Neuronal stem cell (in vitro differentiated cells): ENCODE measurements around the gene JAK2.

Source experiments
- DNase-seq: peaks from one replicate; pipeline ENCODE4 v3.0.0-alpha.2; 2013; ENCODE audit warnings: low spot score
- H2AFZ ChIP-seq: one replicate; pipeline ENCODE4 v1.6.1; 2013; ENCODE audit warnings: mild to moderate bottlenecking, low read length, inconsistent platforms
- H2AK5ac ChIP-seq: 2 replicates; pipeline ENCODE4 v1.6.1; 2013; ENCODE audit warnings: low read depth, mild to moderate bottlenecking, inconsistent platforms, low read length, moderate library complexity, mixed read lengths
- H2BK120ac ChIP-seq: 2 replicates; pipeline ENCODE4 v1.6.1; 2013; ENCODE audit warnings: low read depth, mild to moderate bottlenecking, inconsistent platforms, low read length, moderate library complexity, mixed read lengths
- H2BK12ac ChIP-seq: one replicate; pipeline ENCODE4 v1.6.1; 2013; ENCODE audit warnings: low read length, inconsistent platforms
- H2BK15ac ChIP-seq: 2 replicates; pipeline ENCODE4 v1.6.1; 2013; ENCODE audit warnings: mild to moderate bottlenecking, low read length, inconsistent platforms, mixed read lengths
- H2BK5ac ChIP-seq: one replicate; pipeline ENCODE4 v1.6.1; 2013; ENCODE audit warnings: inconsistent platforms, mild to moderate bottlenecking, low read length, moderate library complexity
- H3K14ac ChIP-seq: one replicate; pipeline ENCODE4 v1.6.1; 2013; ENCODE audit warnings: low read length, inconsistent platforms
- H3K18ac ChIP-seq: 2 replicates; pipeline ENCODE4 v1.6.1; 2013; ENCODE audit warnings: low read length, inconsistent platforms
- H3K23ac ChIP-seq: 2 replicates; pipeline ENCODE4 v1.6.1; 2013; ENCODE audit warnings: low read depth, mild to moderate bottlenecking, mixed read lengths, low read length, inconsistent platforms; ENCODE audit not compliant: poor library complexity
- H3K27ac ChIP-seq: replicated peaks from 3 replicates; pipeline ENCODE4 v1.5.1; 2013; ENCODE audit warnings: low read length, inconsistent platforms
- H3K27me3 ChIP-seq, 3 experiments: 2 replicates each; pipeline ENCODE4 v1.6.1; 2013; ENCODE audit warnings: low read length in 3 of 3, mild to moderate bottlenecking in 2 of 3, inconsistent platforms in 1 of 3, low read depth in 1 of 3, mixed read lengths in 1 of 3, moderate library complexity in 1 of 3; ENCODE audit not compliant: control insufficient read depth in 3 of 3, insufficient read depth in 3 of 3
- H3K36me3 ChIP-seq, 2 donors: replicated peaks in 1 of 2; 2 replicates each; pipeline ENCODE4 v1.6.1; 2013; ENCODE audit warnings: low read length in 2 of 2; ENCODE audit not compliant: control insufficient read depth in 2 of 2, insufficient read depth in 2 of 2
- H3K4ac ChIP-seq: 2 replicates; pipeline ENCODE4 v1.6.1; 2013; ENCODE audit warnings: inconsistent platforms, mild to moderate bottlenecking, low read length, moderate library complexity
- H3K4me1 ChIP-seq, 2 donors: 1 replicate in 1 of 2; 2 replicates in 1 of 2; pipeline ENCODE4 v1.6.1; 2013; ENCODE audit warnings: low read length in 2 of 2, low read depth in 1 of 2; ENCODE audit not compliant: control insufficient read depth in 2 of 2, insufficient read depth in 1 of 2
- H3K4me2 ChIP-seq: one replicate; pipeline ENCODE4 v1.6.1; 2013; ENCODE audit warnings: mild to moderate bottlenecking, low read length, inconsistent platforms; ENCODE audit not compliant: insufficient read depth, poor library complexity, severe bottlenecking
- H3K4me3 ChIP-seq, 2 donors: 2 replicates each; pipeline ENCODE4 v1.5.1; 2013; ENCODE audit warnings: low read length in 2 of 2, mild to moderate bottlenecking in 2 of 2, inconsistent platforms in 1 of 2, moderate library complexity in 1 of 2
- H3K79me1 ChIP-seq: one replicate; pipeline ENCODE4 v1.6.1; 2013; ENCODE audit warnings: low read depth, mild to moderate bottlenecking, inconsistent platforms, low read length, moderate library complexity
- H3K9ac ChIP-seq: one replicate; pipeline ENCODE4 v1.6.1; 2013; ENCODE audit warnings: mild to moderate bottlenecking, low read depth, low read length, inconsistent platforms; ENCODE audit not compliant: poor library complexity
- H3K9me3 ChIP-seq, 2 donors: replicated peaks in 1 of 2; 2 replicates each; pipeline versions ENCODE3 to v1.6.1; 2013; ENCODE audit warnings: low read length in 2 of 2, mild to moderate bottlenecking in 2 of 2, inconsistent platforms in 1 of 2, low read depth in 1 of 2, mixed read lengths in 1 of 2, moderate library complexity in 1 of 2; ENCODE audit not compliant: control insufficient read depth in 2 of 2, insufficient read depth in 1 of 2
- H4K8ac ChIP-seq: one replicate; pipeline ENCODE4 v1.6.1; 2013; ENCODE audit warnings: low read depth, mild to moderate bottlenecking, inconsistent platforms, low read length, moderate library complexity
- H4K91ac ChIP-seq: one replicate; pipeline ENCODE4 v1.6.1; 2013; ENCODE audit warnings: low read length, low read depth, mild to moderate bottlenecking, inconsistent platforms; ENCODE audit not compliant: poor library complexity
- WGBS, 2 donors: extraction: QIAGEN DNeasy Blood & Tissue Kit; methylation state at CpG; one replicate each; pipeline ENCODE4 v1.1.7; 2013; ENCODE audit warnings: missing lambda C conversion rate in 2 of 2, mixed read lengths in 1 of 2; ENCODE audit not compliant: insufficient read length in 2 of 2, insufficient replicate concordance in 1 of 2; ENCODE audit errors: extremely low coverage in 2 of 2; 5-methylcytosine and 5-hydroxymethylcytosine counted together

Gene JAK2

DNA sequence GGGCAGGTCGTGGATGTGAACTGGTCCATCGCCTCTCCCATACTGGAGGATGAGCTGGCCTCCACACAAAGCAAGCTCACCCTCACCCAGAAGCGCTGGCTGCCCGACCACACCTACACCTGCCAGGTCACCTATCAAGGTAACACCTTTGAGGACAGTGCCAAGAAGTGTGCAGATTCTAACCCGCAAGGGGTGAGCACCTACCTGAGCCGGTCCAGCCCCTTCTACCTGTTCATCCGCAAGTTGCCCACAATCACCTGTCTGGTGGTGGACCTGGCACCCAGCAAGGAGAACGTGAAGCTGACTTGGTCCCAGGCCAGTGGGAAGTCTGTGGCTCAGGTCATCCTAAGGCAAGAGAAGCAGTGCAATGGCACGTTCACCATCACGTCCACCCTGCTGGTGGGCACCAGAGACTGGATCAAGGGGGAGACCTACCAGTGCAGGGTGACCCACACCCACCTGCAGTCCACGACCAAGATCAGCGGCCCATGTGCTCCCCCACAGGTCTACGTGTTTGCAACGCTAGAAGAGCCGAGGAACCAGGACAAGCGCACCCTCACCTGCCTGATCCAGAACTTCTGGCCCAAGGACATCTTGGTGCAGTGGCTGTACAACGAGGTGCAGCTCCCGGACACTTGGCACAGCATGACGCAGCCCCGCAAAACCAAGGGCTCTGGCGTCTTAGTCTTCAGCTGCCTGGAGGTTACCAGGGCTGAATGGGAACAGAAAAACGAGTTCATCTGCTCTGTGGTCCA lies 129.1 kb downstream of the JAK2 start:
- no peak overlapping the region for H3K27ac ChIP-seq
- peak overlapping the region in 1 of 2 donors; percentile 50 for H3K4me3 ChIP-seq
- no peak overlapping the region for H2AK5ac ChIP-seq
- no peak overlapping the region for H3K4ac ChIP-seq
- WGBS, 2 donors: no CpG with 5 or more reads among the region's 22 CpGs
- peak overlapping the region; percentile 21 for H3K9ac ChIP-seq
- no peaks in the 10 kb centered on the region for H3K27me3 ChIP-seq
- no peak overlapping the region for H2AFZ ChIP-seq
- peak overlapping the region; percentile 76 for H3K18ac ChIP-seq
- H2BK5ac ChIP-seq: peak overlapping the region; percentile 29
- no peak overlapping the region for H3K4me2 ChIP-seq
- H3K14ac ChIP-seq: no peak overlapping the region
- peak overlapping the region; percentile 85 for H3K23ac ChIP-seq
- peaks cover 0 to 12% of the 10 kb centered on the region in 2 donors for H3K36me3 ChIP-seq
- no peak overlapping the region for H2BK15ac ChIP-seq
- no peak overlapping the region for H2BK120ac ChIP-seq
- H3K4me1 ChIP-seq: no peaks in the 10 kb centered on the region
- no peak overlapping the region for H2BK12ac ChIP-seq
- no peak overlapping the region for H4K91ac ChIP-seq
- no peak overlapping the region for H4K8ac ChIP-seq
- H3K79me1 ChIP-seq: peaks cover 2% of the 10 kb centered on the region
- no peak for DNase-seq
- peaks cover 0 to 4% of the 10 kb centered on the region in 2 donors for H3K9me3 ChIP-seq

DNA sequence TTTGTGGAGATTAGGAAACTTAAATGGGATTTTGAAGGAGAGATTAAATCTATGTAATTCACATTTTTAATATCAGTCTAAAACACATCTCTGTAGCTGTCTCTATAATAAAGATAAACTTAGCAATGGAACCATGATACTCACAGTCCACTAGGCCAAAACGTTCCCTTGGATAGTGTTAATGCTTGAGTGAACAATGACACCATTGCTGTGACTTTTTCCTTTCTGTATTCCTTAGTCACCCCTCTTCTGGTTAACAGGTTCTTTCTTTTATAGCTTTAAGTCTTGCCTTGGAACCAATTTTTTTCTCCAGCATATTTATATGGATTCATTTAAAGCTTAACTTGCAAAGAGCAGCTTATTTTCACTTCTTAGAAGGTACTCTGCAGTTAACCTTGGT lies 137.0 kb downstream of the JAK2 start:
- no peak overlapping the region for H3K4me3 ChIP-seq
- H4K91ac ChIP-seq: no peak overlapping the region
- no peak overlapping the region for H2BK15ac ChIP-seq
- no CpG with 5 or more reads among the region's 1 CpG for WGBS, 2 donors
- H2AK5ac ChIP-seq: no peak overlapping the region
- H4K8ac ChIP-seq: no peak overlapping the region
- no peaks in the 10 kb centered on the region for H3K27me3 ChIP-seq
- no peak overlapping the region for H3K9ac ChIP-seq
- no peak overlapping the region for H2AFZ ChIP-seq
- H3K79me1 ChIP-seq: no peaks in the 10 kb centered on the region
- no peak overlapping the region for H3K4ac ChIP-seq
- peaks cover 0 to 1% of the 10 kb centered on the region in 2 donors for H3K4me1 ChIP-seq
- no peak overlapping the region for H3K27ac ChIP-seq
- no peak for DNase-seq
- peaks cover 0 to 2% of the 10 kb centered on the region in 2 donors for H3K9me3 ChIP-seq
- H3K4me2 ChIP-seq: no peak overlapping the region
- no peak overlapping the region for H2BK5ac ChIP-seq
- H3K36me3 ChIP-seq: peaks cover 0 to 7% of the 10 kb centered on the region in 2 donors
- H3K18ac ChIP-seq: no peak overlapping the region
- H2BK120ac ChIP-seq: no peak overlapping the region
- no peak overlapping the region for H3K23ac ChIP-seq
- H2BK12ac ChIP-seq: no peak overlapping the region
- H3K14ac ChIP-seq: no peak overlapping the region

DNA sequence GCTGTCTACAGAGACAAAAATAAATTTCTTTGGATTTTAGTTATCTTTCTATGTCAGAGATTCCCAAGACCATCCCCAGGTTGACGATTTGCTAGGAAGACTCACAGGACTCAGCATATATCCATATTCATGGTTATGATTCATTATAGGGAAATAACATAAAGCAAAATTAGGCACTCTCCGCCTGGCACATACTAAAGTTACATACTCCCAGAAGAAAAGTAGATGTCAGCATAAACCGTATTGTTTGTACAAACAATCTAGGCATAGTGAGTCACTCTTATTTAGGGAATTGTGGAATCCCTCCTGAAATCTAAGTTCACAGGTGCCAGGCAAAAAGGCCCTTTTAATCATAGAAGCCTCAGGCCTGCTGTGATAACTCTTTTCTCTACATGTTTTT lies 137.4 kb downstream of the JAK2 start:
- DNase-seq: no peak
- Histone ChIP-seq H2BK12ac (no peak overlapping the region), H3K18ac (no peak overlapping the region), H3K79me1 (no peaks in the 10 kb centered on the region), H2AFZ (no peak overlapping the region), H3K9ac (no peak overlapping the region), H4K8ac (no peak overlapping the region), H3K9me3 (peaks cover 0 to 2% of the 10 kb centered on the region in 2 donors), H3K27ac (no peak overlapping the region), H2BK15ac (no peak overlapping the region), H2BK120ac (no peak overlapping the region), H2AK5ac (no peak overlapping the region), H3K4me3 (no peak overlapping the region), H4K91ac (no peak overlapping the region), H3K4me1 (peaks cover 0 to 1% of the 10 kb centered on the region in 2 donors), H3K27me3 (no peaks in the 10 kb centered on the region), H3K4me2 (no peak overlapping the region), H2BK5ac (no peak overlapping the region), H3K14ac (no peak overlapping the region), H3K4ac (no peak overlapping the region), H3K23ac (no peak overlapping the region), H3K36me3 (peaks cover 0 to 7% of the 10 kb centered on the region in 2 donors)
- WGBS, 2 donors: no CpG with 5 or more reads among the region's 3 CpGs

DNA sequence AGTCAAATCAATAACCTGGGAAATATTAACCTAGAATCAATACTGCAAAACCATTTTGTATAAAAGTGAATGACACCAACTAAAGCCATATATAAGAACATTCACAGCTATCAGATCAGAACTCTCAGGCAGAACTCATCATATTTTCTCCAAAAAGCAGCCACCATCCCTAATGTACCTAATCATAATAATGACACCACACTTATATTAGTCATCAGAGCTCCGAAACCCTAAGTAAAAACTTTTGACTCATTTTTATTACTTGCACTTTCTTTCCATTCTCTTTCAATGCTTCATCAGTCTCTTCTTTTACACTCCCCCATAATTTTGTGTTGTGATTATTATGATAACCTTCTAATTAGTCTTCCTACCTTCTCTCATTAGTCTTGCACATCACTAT lies 155.1 kb downstream of the JAK2 start:
- no peak overlapping the region for H2BK12ac ChIP-seq
- no peak overlapping the region for H2BK15ac ChIP-seq
- no peak overlapping the region for H3K18ac ChIP-seq
- H3K4ac ChIP-seq: no peak overlapping the region
- no peak overlapping the region for H3K23ac ChIP-seq
- WGBS, 2 donors: no CpG with 5 or more reads among the region's 1 CpG
- H3K27me3 ChIP-seq: no peaks in the 10 kb centered on the region
- H3K9ac ChIP-seq: no peak overlapping the region
- no peak overlapping the region for H3K4me3 ChIP-seq
- H3K4me1 ChIP-seq: no peaks in the 10 kb centered on the region
- H4K8ac ChIP-seq: no peak overlapping the region
- no peaks in the 10 kb centered on the region for H3K79me1 ChIP-seq
- H3K27ac ChIP-seq: no peak overlapping the region
- no peak overlapping the region for H2BK120ac ChIP-seq
- no peak overlapping the region for H3K14ac ChIP-seq
- no peak overlapping the region for H3K4me2 ChIP-seq
- no peak overlapping the region for H2AK5ac ChIP-seq
- H4K91ac ChIP-seq: no peak overlapping the region
- H2AFZ ChIP-seq: no peak overlapping the region
- no peaks in the 10 kb centered on the region for H3K36me3 ChIP-seq
- H3K9me3 ChIP-seq: no peaks in the 10 kb centered on the region
- no peak for DNase-seq
- no peak overlapping the region for H2BK5ac ChIP-seq
